ENCODE measurements around the gene STAC3.

DNA sequence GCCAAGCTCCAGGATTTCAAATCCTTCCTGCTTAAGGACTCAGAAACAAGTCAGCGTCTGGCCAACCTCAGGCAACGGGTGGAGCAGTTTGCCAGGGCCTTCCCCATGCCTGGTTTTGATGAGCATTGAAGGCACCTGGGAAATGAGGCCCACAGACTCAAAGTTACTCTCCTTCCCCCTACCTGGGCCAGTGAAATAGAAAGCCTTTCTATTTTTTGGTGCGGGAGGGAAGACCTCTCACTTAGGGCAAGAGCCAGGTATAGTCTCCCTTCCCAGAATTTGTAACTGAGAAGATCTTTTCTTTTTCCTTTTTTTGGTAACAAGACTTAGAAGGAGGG, 16.8 kb downstream of the STAC3 start:
- TF ChIP-seq ARNT (IDR thresholded peaks at IDR 0.05) (no peak), FOXM1 (IDR thresholded peaks at IDR 0.05; ENCODE audit: borderline replicate concordance) (no peak), BHLHE40 (IDR thresholded peaks at IDR 0.05; ENCODE audit: borderline replicate concordance) (no peak)

All from HEK293T (cell line).